H1 (cell line): Measurements from ENCODE around the gene RNF31. TPM values are rescaled to one million over a fixed set of nuclear protein-coding genes. Genes with fewer than 3 reads are reported as not detected.

ENCODE experiments used
- CTCF ChIA-PET: fragments of 300-600 bp; sonication (Branson Sonifier 250); formaldehyde crosslinking; loops from one replicate; lab custom pipeline; 2021; ENCODE audit not compliant: partially characterized antibody; lab: Charles Lee
- POLR2A ChIA-PET: fragments of 300-600 bp; sonication (Branson Sonifier 250); formaldehyde crosslinking; loops from one replicate; lab custom pipeline; 2021; ENCODE audit warnings: inconsistent platforms; ENCODE audit not compliant: partially characterized antibody; lab: Charles Lee
- DNase-seq, 2 experiments: peaks; one replicate each; pipeline versions ENCODE4 v3.0.0 to v3.0.0-alpha.2; 2010 to 2022; ENCODE audit warnings: low spot score in 2 of 2, low read depth in 1 of 2, mixed read lengths in 1 of 2
- FAIRE-seq: peaks from 2 replicates; lab custom pipeline; 2011; peaks lifted over from hg19 to GRCh38; lab: Jason Lieb, UNC
- H2AFZ ChIP-seq: 2 replicates; pipeline ENCODE4 v1.8.1; 2012; ENCODE audit warnings: low read length, inconsistent platforms
- H2AK5ac ChIP-seq: 2 replicates; pipeline ENCODE4 v1.6.1; 2013; ENCODE audit warnings: low read depth, low read length
- H2BK120ac ChIP-seq: replicated peaks from 2 replicates; pipeline ENCODE3; 2013; ENCODE audit warnings: low read depth, low read length, inconsistent platforms
- H2BK12ac ChIP-seq: 2 replicates; pipeline ENCODE4 v1.6.1; 2013; ENCODE audit warnings: low read depth, low read length
- H2BK15ac ChIP-seq: 2 replicates; pipeline ENCODE4 v1.6.1; 2013; ENCODE audit warnings: low read length
- H2BK20ac ChIP-seq: 2 replicates; pipeline ENCODE4 v1.6.1; 2013; ENCODE audit warnings: low read length
- H2BK5ac ChIP-seq: 2 replicates; pipeline ENCODE4 v1.6.1; 2013; ENCODE audit warnings: low read depth, low read length
- H3K14ac ChIP-seq: 2 replicates; pipeline ENCODE4 v1.6.1; 2013; ENCODE audit warnings: inconsistent platforms; ENCODE audit not compliant: insufficient read length
- H3K18ac ChIP-seq: 2 replicates; pipeline ENCODE4 v1.6.1; 2013; ENCODE audit warnings: low read length; ENCODE audit errors: extremely low read depth
- H3K23ac ChIP-seq: 2 replicates; pipeline ENCODE4 v1.6.1; 2013; ENCODE audit warnings: inconsistent platforms; ENCODE audit not compliant: insufficient read length
- H3K23me2 ChIP-seq: 2 replicates; pipeline ENCODE4 v1.6.1; 2013; ENCODE audit warnings: low read depth, low read length
- H3K27ac ChIP-seq: 2 replicates; pipeline ENCODE4 v1.6.1; 2011; ENCODE audit warnings: low read depth, low read length, inconsistent platforms
- H3K27me3 ChIP-seq, 4 experiments: replicated peaks in 1 of 4; 1 replicate in 1 of 4; 2 replicates in 3 of 4; pipeline versions ENCODE4 v1.6.1 to v1.8.1; 2011 to 2013; ENCODE audit warnings: low read length in 3 of 4, mild to moderate bottlenecking in 3 of 4, inconsistent platforms in 2 of 4, mixed read lengths in 2 of 4, moderate library complexity in 1 of 4; ENCODE audit not compliant: control insufficient read depth in 3 of 4, insufficient read depth in 3 of 4; ENCODE audit errors: extremely low read depth in 1 of 4
- H3K36me3 ChIP-seq, 4 experiments: 2 replicates each; pipeline versions ENCODE4 v1.6.1 to v1.8.1; 2011 to 2013; ENCODE audit warnings: mild to moderate bottlenecking in 4 of 4, low read length in 3 of 4, moderate library complexity in 2 of 4, control low read depth in 1 of 4, inconsistent platforms in 1 of 4; ENCODE audit not compliant: insufficient read depth in 4 of 4, control insufficient read depth in 2 of 4
- H3K4ac ChIP-seq: replicated peaks from 2 replicates; pipeline ENCODE3; 2013; ENCODE audit warnings: low read length, low read depth, mixed read lengths, inconsistent platforms; ENCODE audit not compliant: insufficient read length
- H3K4me1 ChIP-seq, 4 experiments: replicated peaks in 1 of 4; 1 replicate in 1 of 4; 2 replicates in 3 of 4; pipeline versions ENCODE4 v1.6.1 to v1.8.1; 2011 to 2013; ENCODE audit warnings: low read length in 3 of 4, inconsistent platforms in 2 of 4, mixed read lengths in 1 of 4; ENCODE audit not compliant: insufficient read depth in 4 of 4, control insufficient read depth in 3 of 4
- H3K4me2 ChIP-seq, 2 experiments: 2 replicates each; pipeline versions ENCODE4 v1.6.1 to v1.8.1; 2011 to 2013; ENCODE audit warnings: low read depth in 2 of 2, low read length in 2 of 2, control low read depth in 1 of 2, inconsistent platforms in 1 of 2, mild to moderate bottlenecking in 1 of 2; ENCODE audit not compliant: insufficient read depth in 1 of 2
- H3K4me3 ChIP-seq, 4 experiments: fragments of 200-600, 300-600 bp in 1 of 4; sonication (generic), shearing (Covaris generic), sonication (Bioruptor Twin) in 1 of 4; 2 replicates each; pipeline versions ENCODE4 v1.5.1 to v1.8.1; 2011 to 2016; ENCODE audit warnings: low read length in 4 of 4, low read depth in 3 of 4, control low read depth in 2 of 4, inconsistent platforms in 2 of 4, mild to moderate bottlenecking in 2 of 4, mixed read lengths in 1 of 4, moderate library complexity in 1 of 4; ENCODE audit not compliant: insufficient read depth in 2 of 4; ENCODE audit errors: extremely low read depth in 1 of 4
- H3K56ac ChIP-seq: replicated peaks from 2 replicates; pipeline ENCODE3; 2013; ENCODE audit warnings: low read depth, mild to moderate bottlenecking, mixed read lengths, low read length, inconsistent platforms; ENCODE audit not compliant: insufficient read length
- H3K79me1 ChIP-seq: 2 replicates; pipeline ENCODE4 v1.6.1; 2013; ENCODE audit warnings: low read depth, low read length, control low read depth
- H3K79me2 ChIP-seq, 2 experiments: 2 replicates each; pipeline versions ENCODE4 v1.6.1 to v1.8.1; 2012 to 2013; ENCODE audit warnings: low read length in 2 of 2, mild to moderate bottlenecking in 2 of 2, inconsistent platforms in 1 of 2; ENCODE audit not compliant: insufficient read depth in 2 of 2, control insufficient read depth in 1 of 2
- H3K9ac ChIP-seq, 4 experiments: replicated peaks in 1 of 4; 1 replicate in 1 of 4; 2 replicates in 3 of 4; pipeline versions ENCODE4 v1.6.1 to v1.8.1; 2011 to 2013; ENCODE audit warnings: low read depth in 3 of 4, low read length in 3 of 4, control low read depth in 2 of 4, mild to moderate bottlenecking in 2 of 4, moderate library complexity in 2 of 4, inconsistent platforms in 1 of 4; ENCODE audit errors: extremely low read depth in 1 of 4
- H3K9me3 ChIP-seq, 2 experiments: 2 replicates each; pipeline versions ENCODE4 v1.6.1 to v1.8.1; 2012 to 2013; ENCODE audit warnings: mild to moderate bottlenecking in 2 of 2, moderate library complexity in 2 of 2, control low read depth in 1 of 2, inconsistent platforms in 1 of 2, low read depth in 1 of 2, low read length in 1 of 2, mixed read lengths in 1 of 2; ENCODE audit not compliant: insufficient read depth in 2 of 2
- H4K20me1 ChIP-seq, 2 experiments: replicated peaks in 1 of 2; 2 replicates each; pipeline versions ENCODE3 to v1.8.1; 2011 to 2013; ENCODE audit warnings: inconsistent platforms in 2 of 2, low read length in 2 of 2, mild to moderate bottlenecking in 1 of 2; ENCODE audit not compliant: insufficient read depth in 2 of 2, control insufficient read depth in 1 of 2
- H4K5ac ChIP-seq: 2 replicates; pipeline ENCODE4 v1.6.1; 2013; ENCODE audit warnings: low read length, low read depth, mixed read lengths, inconsistent platforms; ENCODE audit not compliant: insufficient read length
- H4K8ac ChIP-seq: 2 replicates; pipeline ENCODE4 v1.8.0; 2013; ENCODE audit warnings: mild to moderate bottlenecking, moderate library complexity, low read length, inconsistent platforms; ENCODE audit not compliant: insufficient read depth; ENCODE audit errors: extremely low read depth
- H4K91ac ChIP-seq: replicated peaks from 2 replicates; pipeline ENCODE3; 2013; ENCODE audit warnings: low read length, mixed read lengths, inconsistent platforms; ENCODE audit not compliant: insufficient read length
- ASH2L ChIP-seq: fragments of 200-600, 300-600 bp; sonication (generic); IDR thresholded peaks from one replicate; pipeline ENCODE4 v1.7.1; 2017; ENCODE audit warnings: low read length
- BACH1 ChIP-seq: IDR thresholded peaks from 2 replicates; pipeline ENCODE4 v1.6.1; 2012; ENCODE audit warnings: low read length, improper control_type of control experiment
- CEBPB ChIP-seq: IDR thresholded peaks from 2 replicates; pipeline ENCODE4 v1.6.1; 2012; ENCODE audit warnings: low read depth, low read length
- EZH2 ChIP-seq: fragments of 200-600 bp; sonication (generic); IDR thresholded peaks from 2 replicates; pipeline ENCODE4 v1.7.1; 2012; ENCODE audit warnings: low read depth, mild to moderate bottlenecking, moderate library complexity, low read length, inconsistent platforms; ENCODE audit not compliant: severe bottlenecking
- KDM4A ChIP-seq: IDR thresholded peaks from one replicate; pipeline ENCODE4 v1.7.1; 2012; ENCODE audit warnings: low read depth, mild to moderate bottlenecking, moderate library complexity, low read length, inconsistent platforms; ENCODE audit not compliant: severe bottlenecking
- NANOG ChIP-seq: IDR thresholded peaks from 2 replicates; pipeline ENCODE4 v1.6.1; 2011; ENCODE audit warnings: low read length, low read depth, mild to moderate bottlenecking, inconsistent platforms; ENCODE audit not compliant: insufficient read depth, poor library complexity, severe bottlenecking
- PHF8 ChIP-seq: fragments of 200-600 bp; sonication (generic); conservative IDR thresholded peaks from 2 replicates; pipeline ENCODE4 v1.7.1; 2012; ENCODE audit warnings: low read depth, mild to moderate bottlenecking, inconsistent platforms, low read length, moderate library complexity
- POLR2AphosphoS5 ChIP-seq: IDR thresholded peaks from 2 replicates; pipeline ENCODE4 v1.6.1; 2011; ENCODE audit warnings: low read depth, low read length
- POU5F1 ChIP-seq: IDR thresholded peaks from 2 replicates; pipeline ENCODE4 v1.6.1; 2011; ENCODE audit warnings: low read depth, mild to moderate bottlenecking, low read length, moderate library complexity
- RBBP5 ChIP-seq: IDR thresholded peaks from 2 replicates; pipeline ENCODE4 v1.7.1; 2012; ENCODE audit warnings: low read depth, mild to moderate bottlenecking, inconsistent platforms, low read length, moderate library complexity, borderline replicate concordance
- SIX5 ChIP-seq: IDR thresholded peaks from 2 replicates; pipeline ENCODE4 v1.6.1; 2011; ENCODE audit warnings: mild to moderate bottlenecking, low read depth, low read length
- TCF12 ChIP-seq: IDR thresholded peaks from 2 replicates; pipeline ENCODE4 v1.6.1; 2011; ENCODE audit warnings: low read depth, mild to moderate bottlenecking, low read length
- WGBS, 2 experiments: shearing (Covaris generic) in 1 of 2; methylation state at CpG; one replicate each; pipeline versions ENCODE4 v1.1.6 to v1.1.7; 2013 to 2015; ENCODE audit warnings: low lambda C conversion rate in 2 of 2, mixed read lengths in 2 of 2, inconsistent platforms in 1 of 2, low coverage in 1 of 2, missing lambda C conversion rate in 1 of 2; ENCODE audit not compliant: insufficient replicate concordance in 2 of 2, insufficient coverage in 1 of 2, insufficient read length in 1 of 2; ENCODE audit errors: extremely low coverage in 1 of 2, missing lambda C conversion rate in 1 of 2; 5-methylcytosine and 5-hydroxymethylcytosine counted together
- polyA plus RNA-seq, 7 experiments: library from polyadenylated mRNA; depleted of rRNA in 3 of 7; stranded (reverse) in 5 of 7; unstranded in 2 of 7; fragments of >200 nt in 5 of 7; fragments of 200-250 nt in 2 of 7; gene quantifications; 1 replicate in 5 of 7; 2 replicates in 1 of 7; 4 replicates in 1 of 7; pipeline versions ENCODE4 v1.2.1 to v1.2.3, GENCODE V29; 2011 to 2013; ENCODE audit warnings: missing spikeins in 2 of 7, mixed read lengths in 2 of 7
- total RNA-seq: library from RNA; stranded (reverse); fragmentation: NEBNext Ultra II Directional; extraction: Animal tissue kit (Norgen Biotek cat#: 25700); gene quantifications from 2 replicates; pipeline ENCODE4 v1.2.1, GENCODE V29; 2021
- TF ChIP-seq, protein P1 (sequence below): IDR thresholded peaks from 2 replicates; pipeline ENCODE4 v1.6.1; 2011; ENCODE audit warnings: low read length, improper control_type of control experiment

The RNF31 gene
- total and polyA plus RNA-seq, 2 of the 8 experiments (the other 6 are each of a cell fraction or from before 2014, with no cell fraction given), result 17.5 to 72.0 TPM

DNA sequence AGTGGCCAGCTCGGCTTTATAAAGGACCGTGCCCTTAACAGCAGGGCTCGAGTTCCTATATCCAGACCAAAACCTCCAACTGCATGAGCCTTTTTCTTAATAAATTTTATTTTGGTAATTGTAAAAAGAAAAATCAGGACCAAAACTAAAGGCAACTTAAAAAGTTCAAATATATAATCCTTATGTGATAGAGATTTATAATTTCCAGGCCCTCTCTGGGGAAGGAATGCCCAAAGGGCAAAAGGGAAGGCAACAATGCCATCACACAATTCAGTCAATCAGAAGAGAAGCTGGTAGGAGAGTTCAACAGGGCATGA, 41.7 kb downstream of the RNF31 start:
- DNase-seq, result no peak
- peaks cover 17 to 35% (median 32%) of the 10 kb centered on the region in 4 experiments; a peak in 7 of 8 replicates for H3K36me3 ChIP-seq
- H3K4me3 ChIP-seq, result peak overlapping the region; percentile 5 to 91 (median 81); a peak in 7 of 8 replicates
- no peak overlapping the region for H2BK20ac ChIP-seq
- peaks cover 0 to 13% of the 10 kb centered on the region in 2 experiments; a peak in 2 of 4 replicates for H3K79me2 ChIP-seq
- peaks cover 5% of the 10 kb centered on the region for H3K23me2 ChIP-seq
- H2AK5ac ChIP-seq, result no peak overlapping the region
- POLR2A ChIA-PET, result interaction anchor here (0.5 to 7.9 kb wide), 18 partner anchors 8 to 94 kb away, joined by 3 to 158 read pairs (median 4); partner anchors contain the start of genes CHMP4A, EMC9, IRF9 and MDP1
- H3K18ac ChIP-seq, result no peak overlapping the region
- no peak overlapping the region for H4K8ac ChIP-seq
- H2BK12ac ChIP-seq, result no peak overlapping the region
- no peak overlapping the region for H3K27ac ChIP-seq
- H4K20me1 ChIP-seq, result peaks cover 0 to 16% of the 10 kb centered on the region in 2 experiments
- H4K91ac ChIP-seq, result no peak overlapping the region
- peak overlapping the region; percentile 41 to 70 for H3K4me2 ChIP-seq
- H3K27me3 ChIP-seq, result no peaks in the 10 kb centered on the region
- FAIRE-seq, result no peak
- no peak overlapping the region for H4K5ac ChIP-seq
- H3K23ac ChIP-seq, result no peak overlapping the region
- H3K14ac ChIP-seq, result no peak overlapping the region
- H3K79me1 ChIP-seq, result peaks cover 12% of the 10 kb centered on the region
- H3K4me1 ChIP-seq, result peaks cover 0 to 7% (median 4%) of the 10 kb centered on the region in 4 experiments; a peak in 6 of 7 replicates
- 25% methylated on average over 3 of the region's 3 CpGs; no CpG with 5 or more reads in 1 of the 2 experiments for WGBS, 2 experiments
- H2BK15ac ChIP-seq, result 0 out of 2 replicates have a peak overlapping the region, but pooled peaks have one; percentile 89
- H2BK120ac ChIP-seq, result no peak overlapping the region
- no peak overlapping the region for H2AFZ ChIP-seq
- no peak overlapping the region for H3K56ac ChIP-seq
- no peak overlapping the region for H3K4ac ChIP-seq
- 0 out of 7 replicates have a peak overlapping the region, but pooled peaks of 1 of the 4 experiments have one; percentile 42 for H3K9ac ChIP-seq
- H3K9me3 ChIP-seq, result no peaks in the 10 kb centered on the region
- CTCF ChIA-PET, result interaction anchor here (0.8 to 4.1 kb wide), 4 partner anchors 24 to 118 kb away, joined by 3 to 16 read pairs (median 4); partner anchors contain the start of genes CHMP4A, CIDEB, DHRS1 and IRF9
- no peak overlapping the region for H2BK5ac ChIP-seq
- TF ChIP-seq RBBP5, result no peak
- no peak for TF ChIP-seq SIX5
- TF ChIP-seq NANOG, result no peak
- no peak for TF ChIP-seq ASH2L
- TF ChIP-seq TCF12, result no peak
- no peak for TF ChIP-seq EZH2
- no peak for TF ChIP-seq PHF8
- TF ChIP-seq, protein P1, sequence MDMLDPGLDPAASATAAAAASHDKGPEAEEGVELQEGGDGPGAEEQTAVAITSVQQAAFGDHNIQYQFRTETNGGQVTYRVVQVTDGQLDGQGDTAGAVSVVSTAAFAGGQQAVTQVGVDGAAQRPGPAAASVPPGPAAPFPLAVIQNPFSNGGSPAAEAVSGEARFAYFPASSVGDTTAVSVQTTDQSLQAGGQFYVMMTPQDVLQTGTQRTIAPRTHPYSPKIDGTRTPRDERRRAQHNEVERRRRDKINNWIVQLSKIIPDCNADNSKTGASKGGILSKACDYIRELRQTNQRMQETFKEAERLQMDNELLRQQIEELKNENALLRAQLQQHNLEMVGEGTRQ, result no peak
- no peak for TF ChIP-seq POLR2AphosphoS5
- TF ChIP-seq CEBPB, result no peak
- TF ChIP-seq POU5F1, result no peak
- TF ChIP-seq BACH1, result no peak
- TF ChIP-seq KDM4A, result no peak
